Stomach (tissue), 9 donors: ENCODE measurements around the gene IFT52. TPM values are rescaled to one million over a fixed set of nuclear protein-coding genes. Genes with fewer than 3 reads are reported as not detected.

ENCODE experiments used
- DNase-seq, 2 donors: peaks; one replicate each; pipeline versions ENCODE4 v3.0.0 to v3.0.0-alpha.2; 2013 to 2019
- H3K27ac ChIP-seq, 5 donors: fragments of 200-600 bp in 4 of 5; sonication (generic) in 4 of 5; one replicate each; pipeline ENCODE4 v1.5.1; 2013 to 2019; ENCODE audit warnings: mild to moderate bottlenecking in 1 of 5, moderate library complexity in 1 of 5
- H3K27me3 ChIP-seq, 3 donors: fragments of 200-600 bp; sonication (generic); one replicate each; pipeline ENCODE4 v1.5.1; 2017 to 2019; ENCODE audit warnings: mixed run types in 1 of 3
- H3K36me3 ChIP-seq, 4 donors: fragments of 200-600 bp; sonication (generic); 1 replicate in 3 of 4; 2 replicates in 1 of 4; pipeline ENCODE4 v1.5.1; 2016 to 2019
- H3K4me1 ChIP-seq, 4 donors: fragments of 200-600 bp; sonication (generic); one replicate each; pipeline ENCODE4 v1.5.1; 2016 to 2019
- H3K4me3 ChIP-seq, 4 donors: fragments of 200-600 bp; sonication (generic) in 3 of 4; one replicate each; pipeline ENCODE4 v1.5.1; 2016 to 2019; ENCODE audit warnings: mild to moderate bottlenecking in 1 of 4
- H3K9me3 ChIP-seq, 4 donors: fragments of 200-600 bp; sonication (generic); one replicate each; pipeline ENCODE4 v1.5.1; 2016 to 2019
- CTCF ChIP-seq, 7 experiments: fragments of 450-650 bp in 4 of 7; fragments of 200-600 bp in 3 of 7; sonication (generic) in 3 of 7; IDR thresholded peaks; one replicate each; pipeline ENCODE4 v1.5.1; 2016 to 2019; ENCODE audit warnings: antibody characterized with exemption in 7 of 7, control low read depth in 2 of 7, mild to moderate bottlenecking in 1 of 7
- EP300 ChIP-seq: sonication (generic); formaldehyde crosslinking; IDR thresholded peaks from one replicate; pipeline ENCODE4 v1.6.1; 2017; ENCODE audit warnings: antibody characterized with exemption
- POLR2A ChIP-seq, 4 donors: fragments of 450-650 bp; IDR thresholded peaks; one replicate each; pipeline ENCODE4 v1.6.1; 2016; ENCODE audit warnings: antibody characterized with exemption in 4 of 4, control low read depth in 2 of 4, mild to moderate bottlenecking in 1 of 4, moderate library complexity in 1 of 4
- POLR2AphosphoS5 ChIP-seq, 3 donors: sonication (generic); formaldehyde crosslinking; IDR thresholded peaks; one replicate each; pipeline ENCODE4 v1.6.1; 2016; ENCODE audit warnings: antibody characterized with exemption in 3 of 3
- WGBS, 5 donors: extraction: QIAGEN DNeasy Blood & Tissue Kit in 3 of 5; methylation state at CpG; one replicate each; pipeline versions ENCODE4 v1.1.5 to v1.1.7; 2013 to 2018; 5-methylcytosine and 5-hydroxymethylcytosine counted together
- intact Hi-C: fragments of 100-400 bp; cut with DNase I; formaldehyde crosslinking; loops from one replicate; pipeline ENCODE4 v1.15.1; 2023; ENCODE audit warnings: low total_unique reads
- polyA plus RNA-seq, 3 donors: library from polyadenylated mRNA; stranded (reverse); fragments of 200-250 nt; gene quantifications; one replicate each; pipeline ENCODE4 v1.2.3, GENCODE V29; 2013
- total RNA-seq, 5 donors: library from RNA; depleted of rRNA; stranded (reverse); fragments of >200 nt; gene quantifications; one replicate each; pipeline versions ENCODE4 v1.1.0 to v1.2.3, GENCODE V29; 2014 to 2016
- donor health status: healthy with polysubstance abuse.
- donor health status: Bipolar disorder and iron deficiency.
- donor health status: healthy.

The IFT52 gene
- total and polyA plus RNA-seq, 8 donors = 0.45 to 41.5 (median 12.9) TPM; not detected in 1

GRCh38 chr20:43669332-43669731, 78.6 kb downstream of the IFT52 start:
- Histone ChIP-seq H3K36me3 (no peaks in the 10 kb centered on the region), H3K4me1 (peaks cover 11 to 25% (median 16%) of the 10 kb centered on the region in 4 donors), H3K4me3 (no peak overlapping the region), H3K9me3 (no peaks in the 10 kb centered on the region), H3K27me3 (peaks cover 12 to 61% (median 24%) of the 10 kb centered on the region in 3 donors), H3K27ac (no peak overlapping the region)
- intact Hi-C loops = no loop called here
- DNase-seq = peak in 1 of 2 donors; percentile 49
- WGBS, 5 donors = 57 to 87% (median 67%) methylated on average over 3 of the region's 3 CpGs
- TF ChIP-seq POLR2AphosphoS5 (IDR thresholded peaks at IDR 0.05) (peak in 1 of 3 donors; percentile 14), POLR2A (IDR thresholded peaks at IDR 0.05) (no peak)

GRCh38 chr20:43670423-43670822, 79.7 kb downstream of the IFT52 start:
- H3K27me3 ChIP-seq = peaks cover 12 to 60% (median 24%) of the 10 kb centered on the region in 3 donors
- no peaks in the 10 kb centered on the region for H3K36me3 ChIP-seq
- H3K4me3 ChIP-seq = no peak overlapping the region
- DNase-seq = no peak
- 75 to 85% (median 82%) methylated on average over 2 of the region's 2 CpGs for WGBS, 5 donors
- H3K9me3 ChIP-seq = no peaks in the 10 kb centered on the region
- TF ChIP-seq CTCF (IDR thresholded peaks at IDR 0.05) = no peak
- no peak for TF ChIP-seq POLR2AphosphoS5 (IDR thresholded peaks at IDR 0.05)
- no peak for TF ChIP-seq POLR2A (IDR thresholded peaks at IDR 0.05)
- TF ChIP-seq EP300 = no peak
- intact Hi-C loops = no loop called here
- H3K27ac ChIP-seq = no peak overlapping the region
- peaks cover 11 to 25% (median 16%) of the 10 kb centered on the region in 4 donors for H3K4me1 ChIP-seq

- no peak overlapping the region for H3K4me3 ChIP-seq
- H3K4me1 ChIP-seq = no peaks in the 10 kb centered on the region
- H3K36me3 ChIP-seq = no peaks in the 10 kb centered on the region
- no peak overlapping the region for H3K27ac ChIP-seq
- peaks cover 0 to 5% (median 0%) of the 10 kb centered on the region in 3 donors for H3K27me3 ChIP-seq
- intact Hi-C loops = no loop called here
- H3K9me3 ChIP-seq = no peaks in the 10 kb centered on the region
- TF ChIP-seq CTCF (IDR thresholded peaks at IDR 0.05) (no peak), POLR2AphosphoS5 (IDR thresholded peaks at IDR 0.05) (no peak), POLR2A (IDR thresholded peaks at IDR 0.05) (no peak), EP300 (no peak)
- 92 to 96% (median 94%) methylated on average over 5 of the region's 5 CpGs for WGBS, 5 donors
- DNase-seq = no peak
Observed at GRCh38 chr20:43676368-43676767, 85.6 kb downstream of the IFT52 start.

GRCh38 chr20:43680981-43681380, 90.2 kb downstream of the IFT52 start:
- H3K27ac ChIP-seq = peak overlapping the region in 1 of 5 donors; percentile 67
- H3K36me3 ChIP-seq = no peaks in the 10 kb centered on the region
- no peak overlapping the region for H3K4me3 ChIP-seq
- no peaks in the 10 kb centered on the region for H3K27me3 ChIP-seq
- 83 to 93% (median 89%) methylated on average over 7 of the region's 7 CpGs for WGBS, 5 donors
- TF ChIP-seq CTCF (IDR thresholded peaks at IDR 0.05) (no peak), POLR2A (IDR thresholded peaks at IDR 0.05) (no peak), POLR2AphosphoS5 (IDR thresholded peaks at IDR 0.05) (no peak), EP300 (no peak)
- H3K4me1 ChIP-seq = no peaks in the 10 kb centered on the region
- no peak for DNase-seq
- no peaks in the 10 kb centered on the region for H3K9me3 ChIP-seq
- intact Hi-C loops = no loop called here

GRCh38 chr20:43681468-43681942, 90.8 kb downstream of the IFT52 start:
- peak in 1 of 2 donors; percentile 49 for DNase-seq
- Histone ChIP-seq H3K36me3 (no peaks in the 10 kb centered on the region), H3K9me3 (no peaks in the 10 kb centered on the region), H3K27ac (peak overlapping the region in 1 of 5 donors; percentile 67), H3K27me3 (no peaks in the 10 kb centered on the region), H3K4me1 (no peaks in the 10 kb centered on the region), H3K4me3 (no peak overlapping the region)
- intact Hi-C loops = no loop called here
- WGBS, 5 donors = 74 to 87% (median 82%) methylated on average over 8 of the region's 8 CpGs
- TF ChIP-seq CTCF (IDR thresholded peaks at IDR 0.05) (no peak), POLR2A (IDR thresholded peaks at IDR 0.05) (no peak), EP300 (no peak), POLR2AphosphoS5 (IDR thresholded peaks at IDR 0.05) (no peak)
